Measurements from ENCODE around the gene TRIM54. TPM values are rescaled to one million over a fixed set of nuclear protein-coding genes. Genes with fewer than 3 reads are reported as not detected.

Gene TRIM54
- polyA plus RNA-seq, 1 donor from 2014 or later, result not detected

GRCh38 chr2:27306573-27307286 is 24.5 kb downstream of the TRIM54 start:
- Histone ChIP-seq H3K9me2 (ENCODE audit: insufficient read depth, low read length) (no peaks in the 10 kb centered on the region), H3K4me3 (ENCODE audit: low read length) (peak overlapping the region; percentile 40), H3K27ac (ENCODE audit: low read length) (no peak overlapping the region), H3K27me3 (ENCODE audit: insufficient read depth, low read depth, low read length) (peaks cover 48% of the 10 kb centered on the region), H3K9me3 (ENCODE audit: low read length) (no peaks in the 10 kb centered on the region), H3K4me2 (ENCODE audit: low read length) (no peak overlapping the region), H3F3A (ENCODE audit: insufficient read depth, low read length, poor library complexity, severe bottlenecking) (no peaks in the 10 kb centered on the region), H3K9ac (ENCODE audit: low read length) (no peak overlapping the region), H3K79me2 (replicated peaks; ENCODE audit: insufficient read depth, low read length) (no peaks in the 10 kb centered on the region), H3K36me3 (ENCODE audit: insufficient read depth, low read length) (no peaks in the 10 kb centered on the region), H2AFZ (ENCODE audit: low read depth, low read length) (no peak overlapping the region), H4K20me1 (ENCODE audit: insufficient read depth) (no peaks in the 10 kb centered on the region)
- TF ChIP-seq RAD21 (conservative IDR thresholded peaks at IDR 0.05) (no peak), EZH2 (IDR thresholded peaks at IDR 0.05; ENCODE audit: borderline replicate concordance, insufficient read depth, low read length, poor library complexity, severe bottlenecking) (peak; percentile 87)

- Histone ChIP-seq H3F3A (ENCODE audit: insufficient read depth, low read length, poor library complexity, severe bottlenecking) (no peaks in the 10 kb centered on the region), H4K20me1 (ENCODE audit: insufficient read depth) (no peaks in the 10 kb centered on the region), H3K27ac (ENCODE audit: low read length) (no peak overlapping the region), H3K27me3 (ENCODE audit: insufficient read depth, low read depth, low read length) (peaks cover 48% of the 10 kb centered on the region), H3K79me2 (replicated peaks; ENCODE audit: insufficient read depth, low read length) (no peaks in the 10 kb centered on the region), H3K36me3 (ENCODE audit: insufficient read depth, low read length) (no peaks in the 10 kb centered on the region), H3K4me3 (ENCODE audit: low read length) (peak overlapping the region; percentile 40), H3K9me3 (ENCODE audit: low read length) (no peaks in the 10 kb centered on the region), H3K9ac (ENCODE audit: low read length) (no peak overlapping the region), H3K9me2 (ENCODE audit: insufficient read depth, low read length) (no peaks in the 10 kb centered on the region), H3K4me2 (ENCODE audit: low read length) (no peak overlapping the region), H2AFZ (ENCODE audit: low read depth, low read length) (no peak overlapping the region)
- TF ChIP-seq MXI1 (conservative IDR thresholded peaks at IDR 0.05; ENCODE audit: poor library complexity, severe bottlenecking), result no peak
- TF ChIP-seq SMC3 (conservative IDR thresholded peaks at IDR 0.05; ENCODE audit: poor library complexity), result no peak
- TF ChIP-seq EP300 (conservative IDR thresholded peaks at IDR 0.05; ENCODE audit: poor library complexity, severe bottlenecking), result no peak
- no peak for TF ChIP-seq REST (IDR thresholded peaks at IDR 0.05; ENCODE audit: borderline replicate concordance)
- no peak for TF ChIP-seq EZH2 (IDR thresholded peaks at IDR 0.05; ENCODE audit: borderline replicate concordance, insufficient read depth, low read length, poor library complexity, severe bottlenecking)
- no peak for TF ChIP-seq TAF1 (IDR thresholded peaks at IDR 0.05; ENCODE audit: low read depth)
- no peak for TF ChIP-seq POLR2AphosphoS5 (IDR thresholded peaks at IDR 0.05)
- TF ChIP-seq RAD21 (conservative IDR thresholded peaks at IDR 0.05), result no peak
- TF ChIP-seq CTCF (IDR thresholded peaks at IDR 0.05; ENCODE audit: poor library complexity, severe bottlenecking), result no peak
Measured at GRCh38 chr2:27307287-27307544, 25.0 kb downstream of the TRIM54 start.

Data from neural cell (in vitro differentiated cells).